Neural progenitor cell (in vitro differentiated cells): Measurements from ENCODE around the gene CDC26.

Experiments used
- EZH2phosphoT487 ChIP-seq: fragments of 200-600 bp; sonication (generic); IDR thresholded peaks from 2 replicates; pipeline ENCODE4 v1.6.1; 2017; ENCODE audit warnings: antibody characterized with exemption
- TF ChIP-seq, protein P1 (sequence below): fragments of 200-600 bp; sonication (generic); IDR thresholded peaks from 2 replicates; pipeline ENCODE4 v1.5.1; 2017; ENCODE audit warnings: antibody characterized with exemption, mild to moderate bottlenecking

DNA sequence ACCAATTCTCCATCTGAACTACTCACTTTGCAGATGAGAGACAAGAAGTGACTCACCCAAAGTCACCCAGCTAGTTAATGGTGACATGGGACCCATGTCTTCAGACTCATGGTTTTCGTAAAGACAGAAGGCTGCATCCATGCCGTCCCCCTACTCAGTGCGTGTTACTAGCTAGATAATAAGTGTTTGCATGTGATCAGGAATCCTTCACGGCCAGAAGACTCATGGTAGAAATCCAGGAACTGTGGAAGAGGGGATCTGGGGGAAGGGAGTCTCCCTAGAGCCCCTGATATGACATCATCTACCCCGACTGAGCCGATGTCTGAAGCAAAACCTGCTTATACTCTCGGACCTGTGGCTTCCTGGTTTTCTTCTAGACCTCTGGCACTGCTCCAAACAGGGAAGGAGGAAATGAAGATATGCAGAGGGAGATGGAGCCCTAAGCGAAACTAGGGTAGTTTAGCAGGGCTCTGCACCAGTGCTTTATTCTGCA, 24.5 kb upstream of the CDC26 start:
- TF ChIP-seq, protein P1, sequence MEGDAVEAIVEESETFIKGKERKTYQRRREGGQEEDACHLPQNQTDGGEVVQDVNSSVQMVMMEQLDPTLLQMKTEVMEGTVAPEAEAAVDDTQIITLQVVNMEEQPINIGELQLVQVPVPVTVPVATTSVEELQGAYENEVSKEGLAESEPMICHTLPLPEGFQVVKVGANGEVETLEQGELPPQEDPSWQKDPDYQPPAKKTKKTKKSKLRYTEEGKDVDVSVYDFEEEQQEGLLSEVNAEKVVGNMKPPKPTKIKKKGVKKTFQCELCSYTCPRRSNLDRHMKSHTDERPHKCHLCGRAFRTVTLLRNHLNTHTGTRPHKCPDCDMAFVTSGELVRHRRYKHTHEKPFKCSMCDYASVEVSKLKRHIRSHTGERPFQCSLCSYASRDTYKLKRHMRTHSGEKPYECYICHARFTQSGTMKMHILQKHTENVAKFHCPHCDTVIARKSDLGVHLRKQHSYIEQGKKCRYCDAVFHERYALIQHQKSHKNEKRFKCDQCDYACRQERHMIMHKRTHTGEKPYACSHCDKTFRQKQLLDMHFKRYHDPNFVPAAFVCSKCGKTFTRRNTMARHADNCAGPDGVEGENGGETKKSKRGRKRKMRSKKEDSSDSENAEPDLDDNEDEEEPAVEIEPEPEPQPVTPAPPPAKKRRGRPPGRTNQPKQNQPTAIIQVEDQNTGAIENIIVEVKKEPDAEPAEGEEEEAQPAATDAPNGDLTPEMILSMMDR: no peak
- no peak for TF ChIP-seq EZH2phosphoT487
